ENCODE data around the gene SPEM3.
A peak's percentile ranks its signal among the peaks of the same experiment; 100 is the strongest.

SPEM3 gene

GRCh38 chr17:7421186-7421585, 7.5 kb upstream of the SPEM3 start:
- no peak for DNase-seq (ENCODE audit: low read depth, low spot score)

GRCh38 chr17:7423679-7424078, 5.0 kb upstream of the SPEM3 start:
- DNase-seq (ENCODE audit: low read depth, low spot score): no peak

GRCh38 chr17:7425316-7425715, 3.3 kb upstream of the SPEM3 start, which contains the start of gene SPEM2:
TSS of gene SPEM2 (plus strand) at chr17:7425616. CDS start at chr17:7425689, 73 bp downstream.
- DNase-seq (ENCODE audit: low read depth, low spot score): no peak

GRCh38 chr17:7425756-7426155, 2.9 kb upstream of the SPEM3 start:
- no peak for DNase-seq (ENCODE audit: low read depth, low spot score)

- DNase-seq (ENCODE audit: low read depth, low spot score): no peak
These were observed 2.3 kb upstream of the SPEM3 start for GRCh38 chr17:7426203-7426863.

GRCh38 chr17:7426896-7427489, 1.7 kb upstream of the SPEM3 start:
- DNase-seq (ENCODE audit: low read depth, low spot score): no peak

- DNase-seq (ENCODE audit: low read depth, low spot score): no peak
These were observed 1.1 kb upstream of the SPEM3 start for GRCh38 chr17:7427549-7427948.

- no peak for DNase-seq (ENCODE audit: low read depth, low spot score)
These were observed 1.1 kb downstream of the SPEM3 start for GRCh38 chr17:7429722-7430121.

GRCh38 chr17:7431231-7431630, 2.6 kb downstream of the SPEM3 start:
- no peak for DNase-seq (ENCODE audit: low read depth, low spot score)

GRCh38 chr17:7432296-7432695, 3.6 kb downstream of the SPEM3 start:
- DNase-seq (ENCODE audit: low read depth, low spot score): no peak

- peak; percentile 48 for DNase-seq (ENCODE audit: low read depth, low spot score)
These were observed 7.3 kb downstream of the SPEM3 start for GRCh38 chr17:7435676-7436555.

GRCh38 chr17:7436556-7437368, 8.1 kb downstream of the SPEM3 start:
- peak; percentile 95 for DNase-seq (ENCODE audit: low read depth, low spot score)

- DNase-seq (ENCODE audit: low read depth, low spot score): no peak
These were observed 8.8 kb downstream of the SPEM3 start for GRCh38 chr17:7437369-7437863.

- peak; percentile 68 for DNase-seq (ENCODE audit: low read depth, low spot score)
These were observed 9.4 kb downstream of the SPEM3 start for GRCh38 chr17:7437950-7438614.

- no peak for DNase-seq (ENCODE audit: low read depth, low spot score)
These were observed 10.2 kb downstream of the SPEM3 start for GRCh38 chr17:7438656-7439460.

GRCh38 chr17:7439462-7440112, 10.9 kb downstream of the SPEM3 start, which contains the start of gene FGF11:
TSS of gene FGF11 (plus strand) at chr17:7439512. CDS start at chr17:7439621, 109 bp downstream.
- DNase-seq (ENCODE audit: low read depth, low spot score): peak; percentile 31

GRCh38 chr17:7440113-7440833, 11.6 kb downstream of the SPEM3 start:
- DNase-seq (ENCODE audit: low read depth, low spot score): peak; percentile 51

- peak; percentile 79 for DNase-seq (ENCODE audit: low read depth, low spot score)
These were observed 12.2 kb downstream of the SPEM3 start for GRCh38 chr17:7440834-7441195.

GRCh38 chr17:7441266-7441665, 12.6 kb downstream of the SPEM3 start:
- DNase-seq (ENCODE audit: low read depth, low spot score): peak; percentile 39

All from astrocyte of the hippocampus (primary cell).